Caco-2 (cell line): ENCODE data around the gene ELK4. TPM values are rescaled to one million over a fixed set of nuclear protein-coding genes. Genes with fewer than 3 reads are reported as not detected.

Source experiments
- BruUV-seq: library from RNA; stranded (reverse); fragments of 400-500 nt; replicated peaks from 2 replicates; lab custom pipeline; 2021; lab: Mats Ljungman, UMichigan
- CTCF ChIA-PET: fragments of 300-600 bp; sonication (Branson Sonifier 250); formaldehyde crosslinking; loops from one replicate; lab custom pipeline; 2022; ENCODE audit warnings: antibody characterized with exemption; lab: Charles Lee
- POLR2A ChIA-PET: fragments of 300-600 bp; sonication (Branson Sonifier 250); formaldehyde crosslinking; loops from one replicate; lab custom pipeline; 2022; ENCODE audit warnings: antibody characterized with exemption; lab: Charles Lee
- DNase-seq, 2 experiments: peaks; one replicate each; pipeline versions ENCODE4 v3.0.0 to v3.0.0-alpha.2; 2020 to 2022
- H3K27me3 ChIP-seq: replicated peaks from 2 replicates; pipeline ENCODE4 v1.6.0; 2011; ENCODE audit warnings: low read length; ENCODE audit not compliant: control insufficient read depth, insufficient read depth
- H3K36me3 ChIP-seq: 2 replicates; pipeline ENCODE4 v1.5.1; 2011; ENCODE audit warnings: low read length; ENCODE audit not compliant: control insufficient read depth, insufficient read depth
- H3K4me1 ChIP-seq: fragments of 250-450 bp; sonication (Bioruptor Pico); 2 replicates; pipeline ENCODE4 v1.5.1; 2020; ENCODE audit warnings: mild to moderate bottlenecking
- H3K4me3 ChIP-seq: 2 replicates; pipeline ENCODE4 v1.5.1; 2011; ENCODE audit warnings: low read depth, mild to moderate bottlenecking, control low read depth, low read length
- H3K9me3 ChIP-seq: fragments of 250-450 bp; sonication (Bioruptor Pico); 2 replicates; pipeline ENCODE4 v1.5.1; 2020; ENCODE audit warnings: mild to moderate bottlenecking, moderate library complexity
- H3K27ac Mint-ChIP-seq: one replicate; pipeline ENCODE4 v1.8.0; 2022; ENCODE audit warnings: mixed read lengths; ENCODE audit not compliant: unreplicated experiment
- H3K27me3 Mint-ChIP-seq: one replicate; pipeline ENCODE4 v1.8.0; 2022; ENCODE audit warnings: mixed read lengths; ENCODE audit not compliant: insufficient read depth, unreplicated experiment
- H3K36me3 Mint-ChIP-seq: one replicate; pipeline ENCODE4 v1.8.0; 2022; ENCODE audit warnings: mild to moderate bottlenecking, mixed read lengths; ENCODE audit not compliant: insufficient read depth, unreplicated experiment
- H3K4me1 Mint-ChIP-seq: one replicate; pipeline ENCODE4 v1.8.0; 2022; ENCODE audit warnings: low read depth, mixed read lengths; ENCODE audit not compliant: unreplicated experiment
- H3K4me3 Mint-ChIP-seq: one replicate; pipeline ENCODE4 v1.8.0; 2022; ENCODE audit warnings: mild to moderate bottlenecking, moderate library complexity, mixed read lengths; ENCODE audit not compliant: unreplicated experiment
- H3K9me3 Mint-ChIP-seq: one replicate; pipeline ENCODE4 v1.8.0; 2022; ENCODE audit warnings: mixed read lengths; ENCODE audit not compliant: unreplicated experiment
- CTCF ChIP-seq, 2 experiments: fragments of 200-600 bp in 1 of 2; IDR thresholded peaks; 1 replicate in 1 of 2; 2 replicates in 1 of 2; pipeline versions ENCODE4 v1.5.1 to v1.8.0; 2011 to 2022; ENCODE audit warnings: antibody characterized with exemption in 1 of 2, control low read depth in 1 of 2, inconsistent platforms in 1 of 2, low read depth in 1 of 2, low read length in 1 of 2, mild to moderate bottlenecking in 1 of 2, moderate library complexity in 1 of 2; ENCODE audit not compliant: insufficient read depth in 1 of 2, severe bottlenecking in 1 of 2, unreplicated experiment in 1 of 2
- intact Hi-C: fragments of 100-400 bp; cut with micrococcal nuclease; formaldehyde crosslinking; loops from one replicate; pipeline ENCODE4 v1.10.0; 2022; ENCODE audit not compliant: unreplicated experiment
- total RNA-seq: library from RNA; stranded (reverse); gene quantifications from 2 replicates; pipeline ENCODE4 v1.2.3, GENCODE V29; 2022

Gene ELK4
- total RNA-seq, 1 experiment from 2014 or later = 14.4 TPM

GRCh38 chr1:205579711-205580110 lies 52.1 kb downstream of the ELK4 start:
- ChIA-PET CTCF (interaction anchor here (1.7 kb wide), 1 partner anchor 14 kb away, joined by 5 read pairs; no protein-coding TSS in a partner anchor), POLR2A (no interaction called here)
- H3K27me3 ChIP-seq = peaks cover 8% of the 10 kb centered on the region
- no peaks in the 10 kb centered on the region for H3K36me3 Mint-ChIP-seq
- H3K36me3 ChIP-seq = no peaks in the 10 kb centered on the region
- no peak for TF ChIP-seq CTCF (IDR thresholded peaks at IDR 0.05; ENCODE audit: insufficient read depth in 1 of 2, low read depth in 1 of 2, low read length in 1 of 2, severe bottlenecking in 1 of 2, unreplicated experiment in 1 of 2)
- no peaks in the 10 kb centered on the region for H3K4me1 Mint-ChIP-seq
- H3K4me3 ChIP-seq = no peak overlapping the region
- no peaks in the 10 kb centered on the region for H3K4me1 ChIP-seq
- DNase-seq = peak in 1 of 2 experiments; percentile 23
- no peaks in the 10 kb centered on the region for H3K9me3 Mint-ChIP-seq
- peaks cover 17% of the 10 kb centered on the region for H3K27me3 Mint-ChIP-seq
- intact Hi-C loops = no loop called here
- no peak overlapping the region for H3K27ac Mint-ChIP-seq
- no peak overlapping the region for H3K4me3 Mint-ChIP-seq
- no peaks in the 10 kb centered on the region for H3K9me3 ChIP-seq
- BruUV-seq = no TSS peak

- H3K27ac Mint-ChIP-seq = no peak overlapping the region
- H3K4me1 Mint-ChIP-seq = no peaks in the 10 kb centered on the region
- Histone ChIP-seq H3K36me3 (no peaks in the 10 kb centered on the region), H3K4me3 (no peak overlapping the region), H3K4me1 (no peaks in the 10 kb centered on the region), H3K27me3 (peaks cover 8% of the 10 kb centered on the region), H3K9me3 (no peaks in the 10 kb centered on the region)
- DNase-seq = peak in 1 of 2 experiments; percentile 17
- no peaks in the 10 kb centered on the region for H3K36me3 Mint-ChIP-seq
- H3K27me3 Mint-ChIP-seq = peaks cover 20% of the 10 kb centered on the region
- no peak for TF ChIP-seq CTCF (IDR thresholded peaks at IDR 0.05; ENCODE audit: insufficient read depth in 1 of 2, low read depth in 1 of 2, low read length in 1 of 2, severe bottlenecking in 1 of 2, unreplicated experiment in 1 of 2)
- no peaks in the 10 kb centered on the region for H3K9me3 Mint-ChIP-seq
- intact Hi-C loops = no loop called here
- BruUV-seq = no TSS peak
- POLR2A ChIA-PET = no interaction called here
- CTCF ChIA-PET = interaction anchor here (0.6 to 1.7 kb wide), 2 partner anchors 13 to 986 kb away, joined by 3 to 5 read pairs; no protein-coding TSS in a partner anchor
- H3K4me3 Mint-ChIP-seq = no peak overlapping the region
These were observed 52.8 kb downstream of the ELK4 start for GRCh38 chr1:205578780-205579571.

- intact Hi-C loops = no loop called here
- H3K27me3 Mint-ChIP-seq = peaks cover 23% of the 10 kb centered on the region
These were observed 53.7 kb downstream of the ELK4 start for GRCh38 chr1:205577874-205578658.

More at GRCh38 chr1:205577874-205578658, 53.7 kb downstream of the ELK4 start:
- no peak for TF ChIP-seq CTCF (IDR thresholded peaks at IDR 0.05; ENCODE audit: insufficient read depth in 1 of 2, low read depth in 1 of 2, low read length in 1 of 2, severe bottlenecking in 1 of 2, unreplicated experiment in 1 of 2)
- H3K27ac Mint-ChIP-seq = no peak overlapping the region
- no peaks in the 10 kb centered on the region for H3K9me3 ChIP-seq
- no TSS peak for BruUV-seq
- H3K4me1 Mint-ChIP-seq = no peaks in the 10 kb centered on the region
- no peaks in the 10 kb centered on the region for H3K4me1 ChIP-seq
- no peaks in the 10 kb centered on the region for H3K36me3 Mint-ChIP-seq
- no peaks in the 10 kb centered on the region for H3K36me3 ChIP-seq
- no peak overlapping the region for H3K4me3 ChIP-seq
- POLR2A ChIA-PET = no interaction called here
- peak in 1 of 2 experiments; percentile 9 for DNase-seq
- no peak overlapping the region for H3K4me3 Mint-ChIP-seq
- no peaks in the 10 kb centered on the region for H3K9me3 Mint-ChIP-seq
- CTCF ChIA-PET = interaction anchor here (0.6 kb wide), 1 partner anchor 67 kb away, joined by 5 read pairs; no protein-coding TSS in a partner anchor
- peaks cover 8% of the 10 kb centered on the region for H3K27me3 ChIP-seq
